GM12892 (cell line): ENCODE data around the gene LRP10.

ENCODE experiments used
- POLR2A ChIP-seq: IDR thresholded peaks from 2 replicates; pipeline ENCODE4 v1.6.1; 2011; ENCODE audit warnings: low read depth, low read length, control low read depth
- POLR2AphosphoS5 ChIP-seq: IDR thresholded peaks from 2 replicates; pipeline ENCODE4 v1.6.1; 2011; ENCODE audit warnings: low read depth, low read length, control low read depth

GRCh38 chr14:22837114-22837749, 34.3 kb upstream of the LRP10 start:
- TF ChIP-seq POLR2A: no peak
- TF ChIP-seq POLR2AphosphoS5: no peak
